ENCODE measurements around the gene AOPEP.

DNA sequence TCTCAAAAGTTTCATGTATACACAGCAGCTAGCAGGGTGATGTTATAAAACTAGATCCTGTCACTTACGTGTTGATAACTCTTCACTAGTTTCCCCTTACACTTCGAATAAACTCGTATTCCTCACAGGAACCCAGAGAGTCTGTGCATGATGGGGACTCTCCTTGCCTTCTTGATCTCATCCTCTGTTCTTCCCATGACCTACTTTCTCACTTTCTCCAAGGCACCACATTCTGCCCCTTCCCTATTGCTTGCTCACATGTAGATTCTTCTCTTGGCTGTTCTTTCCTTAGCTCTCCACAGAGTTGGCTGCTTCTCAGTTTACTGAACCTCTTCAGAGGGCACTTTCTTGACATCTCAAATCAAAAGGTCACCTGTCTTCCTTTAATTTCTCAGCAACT, 1.2 kb upstream of the AOPEP start:
- TF ChIP-seq, protein P1, sequence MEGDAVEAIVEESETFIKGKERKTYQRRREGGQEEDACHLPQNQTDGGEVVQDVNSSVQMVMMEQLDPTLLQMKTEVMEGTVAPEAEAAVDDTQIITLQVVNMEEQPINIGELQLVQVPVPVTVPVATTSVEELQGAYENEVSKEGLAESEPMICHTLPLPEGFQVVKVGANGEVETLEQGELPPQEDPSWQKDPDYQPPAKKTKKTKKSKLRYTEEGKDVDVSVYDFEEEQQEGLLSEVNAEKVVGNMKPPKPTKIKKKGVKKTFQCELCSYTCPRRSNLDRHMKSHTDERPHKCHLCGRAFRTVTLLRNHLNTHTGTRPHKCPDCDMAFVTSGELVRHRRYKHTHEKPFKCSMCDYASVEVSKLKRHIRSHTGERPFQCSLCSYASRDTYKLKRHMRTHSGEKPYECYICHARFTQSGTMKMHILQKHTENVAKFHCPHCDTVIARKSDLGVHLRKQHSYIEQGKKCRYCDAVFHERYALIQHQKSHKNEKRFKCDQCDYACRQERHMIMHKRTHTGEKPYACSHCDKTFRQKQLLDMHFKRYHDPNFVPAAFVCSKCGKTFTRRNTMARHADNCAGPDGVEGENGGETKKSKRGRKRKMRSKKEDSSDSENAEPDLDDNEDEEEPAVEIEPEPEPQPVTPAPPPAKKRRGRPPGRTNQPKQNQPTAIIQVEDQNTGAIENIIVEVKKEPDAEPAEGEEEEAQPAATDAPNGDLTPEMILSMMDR (conservative IDR thresholded peaks at IDR 0.05) = no peak
- no peak for TF ChIP-seq ZFX (IDR thresholded peaks at IDR 0.05)
